Panc1 (cell line): Measurements from ENCODE around the gene APLNR. TPM values are rescaled to one million over a fixed set of nuclear protein-coding genes. Genes with fewer than 3 reads are reported as not detected.

Experiments used
- ATAC-seq: fragments of 200-7000 bp; cut with Tn5 transposase; 2 replicates; pipeline ENCODE4 v1.9.1; 2020; ENCODE audit warnings: mild to moderate bottlenecking, moderate library complexity
- BruUV-seq: library from RNA; stranded (reverse); fragments of 400-500 nt; replicated peaks from 2 replicates; lab custom pipeline; 2021; lab: Mats Ljungman, UMichigan
- CTCF ChIA-PET: fragments of 300-600 bp; sonication (Branson Sonifier 250); formaldehyde crosslinking; loops from one replicate; lab custom pipeline; 2022; ENCODE audit warnings: antibody characterized with exemption; lab: Charles Lee
- POLR2A ChIA-PET: fragments of 300-600 bp; sonication (Branson Sonifier 250); formaldehyde crosslinking; loops from one replicate; lab custom pipeline; 2022; ENCODE audit warnings: antibody characterized with exemption; lab: Charles Lee
- DNase-seq: peaks from one replicate; pipeline ENCODE4 v3.0.0-alpha.2; 2010; ENCODE audit warnings: low read depth, low spot score
- H3K27ac ChIP-seq: 2 replicates; pipeline ENCODE4 v1.5.1; 2011; ENCODE audit warnings: mild to moderate bottlenecking, low read length, inconsistent platforms
- H3K27me3 ChIP-seq: fragments of 200-500 bp; sonication (Bioruptor generic); 2 replicates; pipeline ENCODE4 v1.6.0; 2014; ENCODE audit warnings: low read length, inconsistent platforms; ENCODE audit not compliant: control insufficient read depth, insufficient read depth
- H3K36me3 ChIP-seq: fragments of 200-500 bp; sonication (Bioruptor generic); 2 replicates; pipeline ENCODE4 v1.5.1; 2014; ENCODE audit warnings: inconsistent platforms, mild to moderate bottlenecking, low read length, moderate library complexity; ENCODE audit not compliant: control insufficient read depth, insufficient read depth
- H3K4me1 ChIP-seq: 2 replicates; pipeline ENCODE4 v1.5.1; 2011; ENCODE audit warnings: inconsistent platforms, mild to moderate bottlenecking, low read length, moderate library complexity; ENCODE audit not compliant: control insufficient read depth, insufficient read depth
- H3K4me3 ChIP-seq, 2 experiments: 2 replicates each; pipeline ENCODE4 v1.5.1; 2011 to 2012; ENCODE audit warnings: low read depth in 2 of 2, low read length in 2 of 2, mild to moderate bottlenecking in 2 of 2, inconsistent platforms in 1 of 2, moderate library complexity in 1 of 2
- H3K9me3 ChIP-seq: fragments of 200-500 bp; sonication (Bioruptor generic); 2 replicates; pipeline ENCODE4 v1.5.1; 2014; ENCODE audit warnings: low read depth, mild to moderate bottlenecking, inconsistent platforms, low read length, moderate library complexity; ENCODE audit not compliant: control insufficient read depth, insufficient read depth
- POLR2AphosphoS5 ChIP-seq: IDR thresholded peaks from 2 replicates; pipeline ENCODE4 v1.6.1; 2012; ENCODE audit warnings: mild to moderate bottlenecking, low read depth, low read length, moderate library complexity
- REST ChIP-seq, 2 experiments: IDR thresholded peaks; 2 replicates each; pipeline ENCODE4 v1.6.1; 2011 to 2012; ENCODE audit warnings: low read depth in 2 of 2, control low read depth in 1 of 2, low read length in 1 of 2, mild to moderate bottlenecking in 1 of 2, moderate library complexity in 1 of 2; ENCODE audit not compliant: insufficient read depth in 1 of 2
- SIN3A ChIP-seq: IDR thresholded peaks from 2 replicates; pipeline ENCODE4 v1.6.1; 2012; ENCODE audit warnings: low read depth, mild to moderate bottlenecking, low read length, moderate library complexity, borderline replicate concordance; ENCODE audit not compliant: insufficient read depth
- TCF7L2 ChIP-seq: IDR thresholded peaks from 2 replicates; pipeline ENCODE4 v1.6.1; 2011; ENCODE audit warnings: mild to moderate bottlenecking, low read depth, low read length, inconsistent platforms
- in situ Hi-C: cut with HindIII; loops from 2 replicates; pipeline ENCODE4 v1.10.0; 2016; ENCODE audit warnings: low sequenced_read_pairs, low pct_unique_long_range_greater_than_20kb
- intact Hi-C: fragments of 100-400 bp; cut with micrococcal nuclease; formaldehyde crosslinking; loops from one replicate; pipeline ENCODE4 v1.10.0; 2022; ENCODE audit not compliant: unreplicated experiment
- total RNA-seq: library from RNA; stranded (reverse); gene quantifications from one replicate; pipeline ENCODE4 v1.2.1, GENCODE V29; 2021; ENCODE audit not compliant: unreplicated experiment
- TF ChIP-seq, protein P1 (sequence below): fragments of 450-650 bp; IDR thresholded peaks from 2 replicates; pipeline ENCODE4 v1.5.1; 2017; ENCODE audit warnings: mild to moderate bottlenecking

APLNR gene
- total RNA-seq, 1 experiment from 2014 or later: not detected

DNA sequence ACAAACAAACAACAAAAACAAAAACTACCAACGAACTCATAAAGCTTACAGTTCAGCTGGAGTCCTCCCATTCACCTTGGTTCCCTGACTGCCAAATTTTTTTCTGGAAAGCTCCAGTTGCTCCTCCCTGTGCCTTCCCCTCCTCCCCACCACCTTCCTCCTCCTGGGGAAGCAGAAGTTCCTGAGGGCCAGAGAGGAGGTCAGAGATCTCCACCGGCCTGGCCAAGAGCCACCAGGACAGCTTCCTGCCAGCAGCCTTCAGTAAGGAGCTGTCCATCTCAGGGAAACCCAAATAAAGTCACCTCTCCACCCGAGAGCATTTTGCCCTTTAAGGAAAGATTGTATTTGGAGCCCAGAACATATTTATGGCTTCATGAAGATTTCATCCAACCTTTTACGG is 20.0 kb downstream of the APLNR start:
- POLR2A ChIA-PET: no interaction called here
- no peak for TF ChIP-seq POLR2AphosphoS5
- TF ChIP-seq TCF7L2: no peak
- TF ChIP-seq SIN3A: no peak
- intact Hi-C loops (no loop called here), in situ Hi-C loops (no loop called here)
- CTCF ChIA-PET: interaction anchor here (0.6 kb wide), 1 partner anchor 243 kb away, joined by 3 read pairs; no protein-coding TSS in a partner anchor
- no peaks in the 10 kb centered on the region for H3K4me1 ChIP-seq
- DNase-seq (no peak), ATAC-seq (no peak)
- no TSS peak for BruUV-seq
- H3K27ac ChIP-seq: no peak overlapping the region
- no peak overlapping the region for H3K4me3 ChIP-seq
- H3K9me3 ChIP-seq: no peaks in the 10 kb centered on the region
- no peaks in the 10 kb centered on the region for H3K36me3 ChIP-seq
- no peaks in the 10 kb centered on the region for H3K27me3 ChIP-seq

- no peak overlapping the region for H3K27ac ChIP-seq
- TF ChIP-seq POLR2AphosphoS5 (no peak), TCF7L2 (no peak), SIN3A (no peak), REST (IDR thresholded peaks at IDR 0.05; ENCODE audit: insufficient read depth in 1 of 2, low read depth in 2 of 2, low read length in 1 of 2) (no peak)
- TF ChIP-seq, protein P1, sequence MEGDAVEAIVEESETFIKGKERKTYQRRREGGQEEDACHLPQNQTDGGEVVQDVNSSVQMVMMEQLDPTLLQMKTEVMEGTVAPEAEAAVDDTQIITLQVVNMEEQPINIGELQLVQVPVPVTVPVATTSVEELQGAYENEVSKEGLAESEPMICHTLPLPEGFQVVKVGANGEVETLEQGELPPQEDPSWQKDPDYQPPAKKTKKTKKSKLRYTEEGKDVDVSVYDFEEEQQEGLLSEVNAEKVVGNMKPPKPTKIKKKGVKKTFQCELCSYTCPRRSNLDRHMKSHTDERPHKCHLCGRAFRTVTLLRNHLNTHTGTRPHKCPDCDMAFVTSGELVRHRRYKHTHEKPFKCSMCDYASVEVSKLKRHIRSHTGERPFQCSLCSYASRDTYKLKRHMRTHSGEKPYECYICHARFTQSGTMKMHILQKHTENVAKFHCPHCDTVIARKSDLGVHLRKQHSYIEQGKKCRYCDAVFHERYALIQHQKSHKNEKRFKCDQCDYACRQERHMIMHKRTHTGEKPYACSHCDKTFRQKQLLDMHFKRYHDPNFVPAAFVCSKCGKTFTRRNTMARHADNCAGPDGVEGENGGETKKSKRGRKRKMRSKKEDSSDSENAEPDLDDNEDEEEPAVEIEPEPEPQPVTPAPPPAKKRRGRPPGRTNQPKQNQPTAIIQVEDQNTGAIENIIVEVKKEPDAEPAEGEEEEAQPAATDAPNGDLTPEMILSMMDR: no peak
- no peaks in the 10 kb centered on the region for H3K27me3 ChIP-seq
- no peak overlapping the region for H3K4me3 ChIP-seq
- H3K9me3 ChIP-seq: no peaks in the 10 kb centered on the region
- H3K36me3 ChIP-seq: no peaks in the 10 kb centered on the region
- no TSS peak for BruUV-seq
- in situ Hi-C loops: no loop called here
- no peaks in the 10 kb centered on the region for H3K4me1 ChIP-seq
- intact Hi-C loops: no loop called here
- ChIA-PET CTCF (no interaction called here), POLR2A (no interaction called here)
- ATAC-seq (no peak), DNase-seq (no peak)
These were observed 20.6 kb downstream of the APLNR start for GRCh38 chr11:57216463-57216862.

DNA sequence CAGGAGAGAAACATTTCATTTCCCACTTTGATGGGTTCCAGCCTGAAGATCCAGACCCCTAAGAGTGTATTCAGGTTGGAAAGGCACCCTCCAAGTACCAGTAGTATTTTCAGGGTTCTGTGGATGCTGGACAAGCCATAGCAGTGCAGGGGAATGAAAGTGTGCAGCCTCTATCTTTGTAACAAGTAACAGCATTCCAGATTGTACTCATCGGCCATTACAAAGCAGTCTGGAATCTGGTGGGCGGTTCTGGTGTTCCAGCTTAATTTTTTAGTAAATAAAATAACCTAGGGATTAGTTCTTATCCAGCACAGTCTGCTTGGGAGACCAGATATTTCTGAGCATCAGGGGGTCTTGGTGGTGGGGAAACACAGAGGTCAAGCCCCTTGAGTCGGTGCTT is 22.6 kb downstream of the APLNR start:
- Histone ChIP-seq H3K4me1 (no peaks in the 10 kb centered on the region), H3K27ac (no peak overlapping the region), H3K36me3 (no peaks in the 10 kb centered on the region), H3K27me3 (no peaks in the 10 kb centered on the region), H3K9me3 (no peaks in the 10 kb centered on the region), H3K4me3 (no peak overlapping the region)
- ATAC-seq (no peak), DNase-seq (no peak)
- ChIA-PET POLR2A (no interaction called here), CTCF (no interaction called here)
- in situ Hi-C loops (no loop called here), intact Hi-C loops (no loop called here)
- TF ChIP-seq SIN3A: no peak
- TF ChIP-seq, protein P1: no peak
- TF ChIP-seq REST (IDR thresholded peaks at IDR 0.05; ENCODE audit: insufficient read depth in 1 of 2, low read depth in 2 of 2, low read length in 1 of 2): no peak
- TF ChIP-seq POLR2AphosphoS5: no peak
- no peak for TF ChIP-seq TCF7L2
- no TSS peak for BruUV-seq
